ENCODE measurements around the gene ST8SIA4.

- no peak for TF ChIP-seq CTCF (IDR thresholded peaks at IDR 0.05; ENCODE audit: low read depth, low read length, missing input control)
- TF ChIP-seq, protein P1, sequence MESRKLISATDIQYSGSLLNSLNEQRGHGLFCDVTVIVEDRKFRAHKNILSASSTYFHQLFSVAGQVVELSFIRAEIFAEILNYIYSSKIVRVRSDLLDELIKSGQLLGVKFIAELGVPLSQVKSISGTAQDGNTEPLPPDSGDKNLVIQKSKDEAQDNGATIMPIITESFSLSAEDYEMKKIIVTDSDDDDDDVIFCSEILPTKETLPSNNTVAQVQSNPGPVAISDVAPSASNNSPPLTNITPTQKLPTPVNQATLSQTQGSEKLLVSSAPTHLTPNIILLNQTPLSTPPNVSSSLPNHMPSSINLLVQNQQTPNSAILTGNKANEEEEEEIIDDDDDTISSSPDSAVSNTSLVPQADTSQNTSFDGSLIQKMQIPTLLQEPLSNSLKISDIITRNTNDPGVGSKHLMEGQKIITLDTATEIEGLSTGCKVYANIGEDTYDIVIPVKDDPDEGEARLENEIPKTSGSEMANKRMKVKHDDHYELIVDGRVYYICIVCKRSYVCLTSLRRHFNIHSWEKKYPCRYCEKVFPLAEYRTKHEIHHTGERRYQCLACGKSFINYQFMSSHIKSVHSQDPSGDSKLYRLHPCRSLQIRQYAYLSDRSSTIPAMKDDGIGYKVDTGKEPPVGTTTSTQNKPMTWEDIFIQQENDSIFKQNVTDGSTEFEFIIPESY (IDR thresholded peaks at IDR 0.05) = no peak
- TF ChIP-seq, protein P2, sequence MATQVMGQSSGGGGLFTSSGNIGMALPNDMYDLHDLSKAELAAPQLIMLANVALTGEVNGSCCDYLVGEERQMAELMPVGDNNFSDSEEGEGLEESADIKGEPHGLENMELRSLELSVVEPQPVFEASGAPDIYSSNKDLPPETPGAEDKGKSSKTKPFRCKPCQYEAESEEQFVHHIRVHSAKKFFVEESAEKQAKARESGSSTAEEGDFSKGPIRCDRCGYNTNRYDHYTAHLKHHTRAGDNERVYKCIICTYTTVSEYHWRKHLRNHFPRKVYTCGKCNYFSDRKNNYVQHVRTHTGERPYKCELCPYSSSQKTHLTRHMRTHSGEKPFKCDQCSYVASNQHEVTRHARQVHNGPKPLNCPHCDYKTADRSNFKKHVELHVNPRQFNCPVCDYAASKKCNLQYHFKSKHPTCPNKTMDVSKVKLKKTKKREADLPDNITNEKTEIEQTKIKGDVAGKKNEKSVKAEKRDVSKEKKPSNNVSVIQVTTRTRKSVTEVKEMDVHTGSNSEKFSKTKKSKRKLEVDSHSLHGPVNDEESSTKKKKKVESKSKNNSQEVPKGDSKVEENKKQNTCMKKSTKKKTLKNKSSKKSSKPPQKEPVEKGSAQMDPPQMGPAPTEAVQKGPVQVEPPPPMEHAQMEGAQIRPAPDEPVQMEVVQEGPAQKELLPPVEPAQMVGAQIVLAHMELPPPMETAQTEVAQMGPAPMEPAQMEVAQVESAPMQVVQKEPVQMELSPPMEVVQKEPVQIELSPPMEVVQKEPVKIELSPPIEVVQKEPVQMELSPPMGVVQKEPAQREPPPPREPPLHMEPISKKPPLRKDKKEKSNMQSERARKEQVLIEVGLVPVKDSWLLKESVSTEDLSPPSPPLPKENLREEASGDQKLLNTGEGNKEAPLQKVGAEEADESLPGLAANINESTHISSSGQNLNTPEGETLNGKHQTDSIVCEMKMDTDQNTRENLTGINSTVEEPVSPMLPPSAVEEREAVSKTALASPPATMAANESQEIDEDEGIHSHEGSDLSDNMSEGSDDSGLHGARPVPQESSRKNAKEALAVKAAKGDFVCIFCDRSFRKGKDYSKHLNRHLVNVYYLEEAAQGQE (IDR thresholded peaks at IDR 0.05) = no peak
- TF ChIP-seq RAD21 (IDR thresholded peaks at IDR 0.05) = no peak
- TF ChIP-seq EGR1 (IDR thresholded peaks at IDR 0.05; ENCODE audit: low read depth in 2 of 2) = no peak
- TF ChIP-seq FOXA1 (IDR thresholded peaks at IDR 0.05) = no peak
- TF ChIP-seq YY1 (IDR thresholded peaks at IDR 0.05) = no peak
- TF ChIP-seq GABPA (IDR thresholded peaks at IDR 0.05 in 1 of 2, conservative IDR thresholded peaks at IDR 0.05 in 1 of 2) = no peak
These were observed 38.2 kb downstream of the ST8SIA4 start for GRCh38 chr5:100864931-100865330.

Data from liver (tissue), 3 donors.